Type B pancreatic cell (in vitro differentiated cells): ENCODE results near the gene FARP1. TPM values are rescaled to one million over a fixed set of nuclear protein-coding genes. Genes with fewer than 3 reads are reported as not detected.

ENCODE experiments used
- DNase-seq: peaks from one replicate; pipeline ENCODE4 v3.0.0; 2021; ENCODE audit warnings: mixed read lengths; ENCODE audit not compliant: unreplicated experiment; ENCODE audit errors: extremely low spot score
- H3K27ac Mint-ChIP-seq: 2 replicates; pipeline ENCODE4 v1.8.0; 2021; ENCODE audit warnings: mild to moderate bottlenecking, mixed read lengths
- H3K27me3 Mint-ChIP-seq: 2 replicates; pipeline ENCODE4 v1.8.0; 2021; ENCODE audit warnings: mixed read lengths
- H3K36me3 Mint-ChIP-seq: 2 replicates; pipeline ENCODE4 v1.8.0; 2021; ENCODE audit warnings: mixed read lengths
- H3K4me1 Mint-ChIP-seq: one replicate; pipeline ENCODE4 v1.8.0; 2021; ENCODE audit warnings: mixed read lengths; ENCODE audit not compliant: unreplicated experiment
- H3K4me3 Mint-ChIP-seq: 2 replicates; pipeline ENCODE4 v1.8.0; 2021; ENCODE audit warnings: mild to moderate bottlenecking, mixed read lengths
- H3K9me3 Mint-ChIP-seq: 2 replicates; pipeline ENCODE4 v1.8.0; 2021; ENCODE audit warnings: mixed read lengths
- CTCF ChIP-seq: fragments of 200-600 bp; sonication (generic); conservative IDR thresholded peaks from 2 replicates; pipeline ENCODE4 v1.5.0; 2021; ENCODE audit warnings: antibody characterized with exemption, mild to moderate bottlenecking
- total RNA-seq: library from RNA; stranded (reverse); gene quantifications from 2 replicates; pipeline ENCODE4 v1.2.1, GENCODE V29; 2021; ENCODE audit warnings: low replicate concordance

FARP1 gene
- total RNA-seq, 1 donor from 2014 or later = 195 TPM

DNA sequence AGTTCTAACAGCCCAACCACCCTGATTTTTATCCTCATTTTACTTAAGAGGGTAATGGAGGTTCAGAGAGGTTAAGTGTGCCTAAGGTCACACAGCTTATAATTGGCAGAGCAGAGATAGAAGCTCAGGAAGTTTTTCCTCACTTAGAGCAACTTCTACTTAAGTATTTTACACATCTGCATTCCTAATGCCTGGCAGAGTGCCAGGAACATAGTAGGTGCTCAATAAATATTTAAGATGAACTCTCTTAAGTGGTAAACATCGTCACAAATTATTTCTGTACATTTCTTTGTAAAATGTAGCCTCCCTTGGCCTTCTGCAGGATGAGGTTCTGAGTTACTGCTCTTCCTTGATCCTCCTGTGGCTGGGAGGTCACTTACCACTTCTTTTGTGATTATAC lies 14.7 kb downstream of the FARP1 start:
- H3K9me3 Mint-ChIP-seq = peaks cover 3% of the 10 kb centered on the region
- H3K36me3 Mint-ChIP-seq = peaks cover 31% of the 10 kb centered on the region
- H3K4me1 Mint-ChIP-seq = peaks cover 35% of the 10 kb centered on the region

GRCh38 chr13:98158172-98158899 lies 15.4 kb downstream of the FARP1 start:
- Mint-ChIP-seq H3K27me3 (no peaks in the 10 kb centered on the region), H3K4me3 (no peak overlapping the region), H3K4me1 (peaks cover 33% of the 10 kb centered on the region), H3K36me3 (peaks cover 32% of the 10 kb centered on the region), H3K9me3 (peaks cover 3% of the 10 kb centered on the region), H3K27ac (peak overlapping the region; percentile 58)
- TF ChIP-seq CTCF = no peak
- DNase-seq = no peak

More for the DNA sequence above, 14.7 kb downstream of the FARP1 start:
- DNase-seq = no peak
- Mint-ChIP-seq H3K27ac (no peak overlapping the region), H3K4me3 (peak overlapping the region; percentile 5), H3K27me3 (no peaks in the 10 kb centered on the region)
- TF ChIP-seq CTCF = no peak

GRCh38 chr13:98162935-98163334 lies 20.0 kb downstream of the FARP1 start:
- H3K9me3 Mint-ChIP-seq = peaks cover 3% of the 10 kb centered on the region
- peaks cover 24% of the 10 kb centered on the region for H3K36me3 Mint-ChIP-seq
- no peak for DNase-seq
- peaks cover 27% of the 10 kb centered on the region for H3K4me1 Mint-ChIP-seq
- H3K4me3 Mint-ChIP-seq = no peak overlapping the region
- no peak overlapping the region for H3K27ac Mint-ChIP-seq
- TF ChIP-seq CTCF = no peak
- no peaks in the 10 kb centered on the region for H3K27me3 Mint-ChIP-seq

DNA sequence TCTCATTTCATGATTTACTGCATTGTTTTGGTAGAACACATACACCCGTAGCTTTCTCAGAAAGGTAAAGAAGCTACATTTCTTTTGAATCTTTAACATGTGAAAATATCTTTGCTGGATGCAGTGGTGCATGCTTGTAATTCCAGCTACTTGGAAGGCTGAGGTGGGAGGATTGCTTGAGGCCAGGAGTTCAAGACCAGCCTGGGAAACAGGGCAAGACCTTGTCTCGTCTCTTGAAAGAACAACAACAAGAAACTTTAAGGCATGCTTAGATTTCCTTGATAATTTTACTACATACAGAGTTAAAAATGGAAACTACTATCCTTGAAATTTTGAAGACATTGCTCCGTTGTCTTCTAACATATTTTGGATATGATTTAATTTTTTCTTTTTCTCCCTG lies 26.4 kb downstream of the FARP1 start:
- no peak for TF ChIP-seq CTCF
- H3K4me1 Mint-ChIP-seq = peaks cover 54% of the 10 kb centered on the region
- H3K36me3 Mint-ChIP-seq = peaks cover 9% of the 10 kb centered on the region
- DNase-seq = no peak
- no peak overlapping the region for H3K4me3 Mint-ChIP-seq
- no peak overlapping the region for H3K27ac Mint-ChIP-seq
- no peaks in the 10 kb centered on the region for H3K27me3 Mint-ChIP-seq
- H3K9me3 Mint-ChIP-seq = no peaks in the 10 kb centered on the region

DNA sequence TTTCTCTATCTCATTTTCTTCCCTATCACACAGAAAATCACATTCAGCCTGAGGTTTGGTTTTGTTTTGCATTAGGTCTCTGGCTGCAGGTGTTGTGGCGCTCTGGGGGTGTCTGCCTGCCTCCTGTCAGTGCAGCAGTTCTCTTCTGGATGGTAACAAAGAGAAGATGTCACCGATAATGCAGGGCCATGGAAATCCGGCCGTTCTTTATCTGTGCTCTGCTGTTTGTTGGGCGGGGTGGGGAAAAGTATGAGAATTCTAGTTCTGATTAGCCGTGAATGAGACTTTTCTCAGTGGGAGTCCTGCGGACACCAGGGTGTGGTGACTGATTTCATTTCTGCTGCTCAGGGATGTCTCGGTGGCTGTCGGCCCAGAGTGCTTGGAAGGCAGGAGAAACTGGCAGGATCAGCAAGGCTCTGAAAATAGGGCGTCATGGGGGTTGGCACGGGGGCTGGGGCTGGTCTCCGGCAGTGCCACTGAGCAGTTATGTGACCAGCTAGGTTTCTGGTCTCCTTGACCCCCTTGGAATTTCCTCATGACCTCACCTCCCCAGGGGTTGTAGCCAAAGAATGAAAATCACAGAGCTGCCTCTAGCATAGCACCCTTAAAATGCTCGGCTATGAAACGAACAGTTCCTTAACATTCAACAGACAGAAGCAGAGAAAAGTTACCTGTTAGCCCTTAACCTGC lies 29.2 kb downstream of the FARP1 start:
- Mint-ChIP-seq H3K9me3 (no peaks in the 10 kb centered on the region), H3K27me3 (no peaks in the 10 kb centered on the region), H3K4me3 (peak overlapping the region; percentile 75), H3K27ac (peak overlapping the region; percentile 84), H3K4me1 (peaks cover 64% of the 10 kb centered on the region), H3K36me3 (peaks cover 14% of the 10 kb centered on the region)
- TF ChIP-seq CTCF = no peak
- DNase-seq = no peak
